HEK293 (cell line): ENCODE measurements around the gene PDZRN4.

Experiments used
- CTCF ChIA-PET: fragments of 350-600 bp; formaldehyde crosslinking; extraction: SDS; loops from one replicate; lab custom pipeline; 2021; ENCODE audit warnings: antibody characterized with exemption; lab: Yijun Ruan, JAX
- POLR2A ChIA-PET: fragments of 300-600 bp; formaldehyde crosslinking; extraction: SDS; loops from one replicate; lab custom pipeline; 2020; ENCODE audit warnings: antibody characterized with exemption, inconsistent platforms; lab: Yijun Ruan, JAX
- H3K27ac ChIP-seq: fragments of 200-500 bp; sonication (Bioruptor generic); 2 replicates; pipeline ENCODE4 v1.5.1; 2014; ENCODE audit warnings: low read depth, low read length, control low read depth, inconsistent platforms; ENCODE audit errors: extremely low read depth
- H3K36me3 ChIP-seq, 2 experiments: fragments of 200-500 bp in 1 of 2; sonication (Bioruptor generic) in 1 of 2; 1 replicate in 1 of 2; 2 replicates in 1 of 2; pipeline ENCODE4 v1.5.1; 2014 to 2017; ENCODE audit warnings: inconsistent platforms in 2 of 2, low read length in 2 of 2; ENCODE audit not compliant: control insufficient read depth in 2 of 2, insufficient read depth in 1 of 2
- H3K4me1 ChIP-seq: fragments of 200-500 bp; sonication (Bioruptor generic); 2 replicates; pipeline ENCODE4 v1.5.1; 2014; ENCODE audit warnings: mild to moderate bottlenecking, low read length, inconsistent platforms; ENCODE audit not compliant: control insufficient read depth, insufficient read depth
- H3K4me3 ChIP-seq: 2 replicates; pipeline ENCODE4 v1.5.1; 2011; ENCODE audit warnings: low read depth, mild to moderate bottlenecking, control low read depth, low read length, moderate library complexity
- H3K9me3 ChIP-seq: fragments of 200-500 bp; sonication (Bioruptor generic); 2 replicates; pipeline ENCODE4 v1.5.1; 2014; ENCODE audit warnings: low read depth, low read length, inconsistent platforms; ENCODE audit not compliant: control insufficient read depth, insufficient read depth
- BCL11A ChIP-seq: fragments of 450-650 bp; formaldehyde crosslinking; IDR thresholded peaks from 2 replicates; pipeline ENCODE4 v1.5.1; 2016; ENCODE audit warnings: low read depth, missing biosample characterization, missing genetic modification characterization
- GLI2 ChIP-seq: fragments of 450-650 bp; formaldehyde crosslinking; IDR thresholded peaks from 2 replicates; pipeline ENCODE4; 2017; ENCODE audit warnings: missing biosample characterization, missing genetic modification characterization, low read depth, borderline replicate concordance
- HOXD13 ChIP-seq: sonication (generic); formaldehyde crosslinking; IDR thresholded peaks from 2 replicates; pipeline ENCODE4 v1.8.0; 2022; ENCODE audit warnings: missing genetic modification reagents, borderline replicate concordance
- KLF16 ChIP-seq: fragments of 450-650 bp; formaldehyde crosslinking; IDR thresholded peaks from 2 replicates; pipeline ENCODE4 v1.5.1; 2017; ENCODE audit warnings: missing biosample characterization, missing genetic modification characterization
- RBAK ChIP-seq: fragments of 450-650 bp; formaldehyde crosslinking; IDR thresholded peaks from 2 replicates; pipeline ENCODE4 v1.5.1; 2016; ENCODE audit warnings: missing biosample characterization, missing genetic modification characterization
- SCRT2 ChIP-seq: fragments of 450-650 bp; formaldehyde crosslinking; IDR thresholded peaks from 2 replicates; pipeline ENCODE4 v1.5.1; 2016; ENCODE audit warnings: missing biosample characterization, missing genetic modification characterization
- ZBTB11 ChIP-seq: fragments of 450-650 bp; formaldehyde crosslinking; conservative IDR thresholded peaks from 2 replicates; pipeline ENCODE4 v1.5.1; 2016; ENCODE audit warnings: low read depth, missing biosample characterization, missing genetic modification characterization
- ZBTB26 ChIP-seq: fragments of 450-650 bp; formaldehyde crosslinking; optimal IDR thresholded peaks from 2 replicates; pipeline ENCODE3; 2016; ENCODE audit warnings: missing biosample characterization, mild to moderate bottlenecking, missing genetic modification characterization
- ZBTB7A ChIP-seq: fragments of 450-650 bp; formaldehyde crosslinking; IDR thresholded peaks from 2 replicates; pipeline ENCODE4 v1.5.1; 2016; ENCODE audit warnings: low read depth, missing biosample characterization, missing genetic modification characterization
- ZFP3 ChIP-seq: fragments of 450-650 bp; formaldehyde crosslinking; IDR thresholded peaks from 2 replicates; pipeline ENCODE4 v1.5.1; 2016; ENCODE audit warnings: low read depth, missing biosample characterization, missing genetic modification characterization
- ZNF121 ChIP-seq: fragments of 450-650 bp; formaldehyde crosslinking; IDR thresholded peaks from 2 replicates; pipeline ENCODE4 v1.5.1; 2016; ENCODE audit warnings: missing biosample characterization, missing genetic modification characterization
- ZNF354C ChIP-seq: fragments of 450-650 bp; formaldehyde crosslinking; IDR thresholded peaks from 2 replicates; pipeline ENCODE4 v1.5.1; 2016; ENCODE audit warnings: missing biosample characterization, missing genetic modification characterization, low read depth, borderline replicate concordance
- ZNF366 ChIP-seq: fragments of 450-650 bp; formaldehyde crosslinking; conservative IDR thresholded peaks from 2 replicates; pipeline ENCODE4 v1.5.1; 2016; ENCODE audit warnings: missing biosample characterization, missing genetic modification characterization
- ZNF416 ChIP-seq: fragments of 450-650 bp; formaldehyde crosslinking; IDR thresholded peaks from 2 replicates; pipeline ENCODE4 v1.5.1; 2016; ENCODE audit warnings: missing biosample characterization, missing genetic modification characterization
- ZNF488 ChIP-seq: fragments of 450-650 bp; formaldehyde crosslinking; IDR thresholded peaks from 2 replicates; pipeline ENCODE4 v1.5.1; 2016; ENCODE audit warnings: missing biosample characterization, missing genetic modification characterization
- ZNF544 ChIP-seq: fragments of 450-650 bp; formaldehyde crosslinking; IDR thresholded peaks from 2 replicates; pipeline ENCODE4 v1.5.0; 2017; ENCODE audit warnings: missing biosample characterization, missing genetic modification characterization
- ZNF600 ChIP-seq: fragments of 450-650 bp; formaldehyde crosslinking; IDR thresholded peaks from 2 replicates; pipeline ENCODE4 v1.5.1; 2016; ENCODE audit warnings: missing biosample characterization, missing genetic modification characterization
- ZNF704 ChIP-seq: fragments of 450-650 bp; formaldehyde crosslinking; IDR thresholded peaks from 2 replicates; pipeline ENCODE4 v1.5.1; 2016; ENCODE audit warnings: missing biosample characterization, missing genetic modification characterization
- ZNF785 ChIP-seq: fragments of 450-650 bp; formaldehyde crosslinking; IDR thresholded peaks from 2 replicates; pipeline ENCODE4 v1.5.1; 2016; ENCODE audit warnings: missing biosample characterization, missing genetic modification characterization
- ZNF837 ChIP-seq: fragments of 450-650 bp; formaldehyde crosslinking; IDR thresholded peaks from 2 replicates; pipeline ENCODE4 v1.5.1; 2016; ENCODE audit warnings: missing biosample characterization, missing genetic modification characterization

The PDZRN4 gene

GRCh38 chr12:41563051-41563450 lies 374.9 kb downstream of the PDZRN4 start:
- Histone ChIP-seq H3K4me3 (no peak overlapping the region), H3K27ac (no peak overlapping the region), H3K9me3 (no peaks in the 10 kb centered on the region), H3K36me3 (no peaks in the 10 kb centered on the region), H3K4me1 (no peaks in the 10 kb centered on the region)
- POLR2A ChIA-PET: no interaction called here
- TF ChIP-seq RBAK (tag by site-specific recombination) (no peak), ZNF366 (tag by site-specific recombination) (no peak), ZNF354C (no peak), ZNF837 (tag by site-specific recombination) (no peak), ZBTB11 (no peak), ZNF600 (tag by site-specific recombination) (no peak), ZBTB7A (tag by site-specific recombination) (no peak), GLI2 (tag by site-specific recombination) (no peak), ZNF416 (tag by site-specific recombination) (no peak)
- CTCF ChIA-PET: no interaction called here

- TF ChIP-seq ZBTB26 (tag by site-specific recombination): no peak
- TF ChIP-seq ZNF121 (tag by site-specific recombination): no peak
- no peak for TF ChIP-seq ZNF704 (tag by site-specific recombination)
- no peak for TF ChIP-seq ZFP3 (tag by site-specific recombination)
- TF ChIP-seq ZNF544 (tag by site-specific recombination): no peak
- TF ChIP-seq ZNF785 (tag by site-specific recombination): no peak
- no peak for TF ChIP-seq ZNF488 (tag by site-specific recombination)
- H3K27ac ChIP-seq: no peak overlapping the region
- no peaks in the 10 kb centered on the region for H3K4me1 ChIP-seq
- no peaks in the 10 kb centered on the region for H3K36me3 ChIP-seq
- POLR2A ChIA-PET: no interaction called here
- no peaks in the 10 kb centered on the region for H3K9me3 ChIP-seq
- CTCF ChIA-PET: no interaction called here
- H3K4me3 ChIP-seq: no peak overlapping the region
Measured at GRCh38 chr12:41564816-41565215, 376.7 kb downstream of the PDZRN4 start.

GRCh38 chr12:41566703-41567102 lies 378.6 kb downstream of the PDZRN4 start:
- H3K27ac ChIP-seq: no peak overlapping the region
- no peaks in the 10 kb centered on the region for H3K4me1 ChIP-seq
- ChIA-PET CTCF (no interaction called here), POLR2A (no interaction called here)
- no peaks in the 10 kb centered on the region for H3K9me3 ChIP-seq
- no peaks in the 10 kb centered on the region for H3K36me3 ChIP-seq
- TF ChIP-seq BCL11A (tag by site-specific recombination) (no peak), HOXD13 (no peak), SCRT2 (tag by site-specific recombination) (no peak), KLF16 (tag by site-specific recombination) (no peak)
- no peak overlapping the region for H3K4me3 ChIP-seq
